NCI-H2107 (cell line): ENCODE measurements around the gene PRRT1B.
"Not testable (repeated sequence)": the region's sequence is repeated elsewhere in the genome, so short reads cannot be mapped to it uniquely, and the experiment has no call there.

ENCODE experiments used
- DNase-seq: peaks from one replicate; lab custom pipeline; 2025; lab: John Stamatoyannopoulos, UW

Gene PRRT1B

DNA sequence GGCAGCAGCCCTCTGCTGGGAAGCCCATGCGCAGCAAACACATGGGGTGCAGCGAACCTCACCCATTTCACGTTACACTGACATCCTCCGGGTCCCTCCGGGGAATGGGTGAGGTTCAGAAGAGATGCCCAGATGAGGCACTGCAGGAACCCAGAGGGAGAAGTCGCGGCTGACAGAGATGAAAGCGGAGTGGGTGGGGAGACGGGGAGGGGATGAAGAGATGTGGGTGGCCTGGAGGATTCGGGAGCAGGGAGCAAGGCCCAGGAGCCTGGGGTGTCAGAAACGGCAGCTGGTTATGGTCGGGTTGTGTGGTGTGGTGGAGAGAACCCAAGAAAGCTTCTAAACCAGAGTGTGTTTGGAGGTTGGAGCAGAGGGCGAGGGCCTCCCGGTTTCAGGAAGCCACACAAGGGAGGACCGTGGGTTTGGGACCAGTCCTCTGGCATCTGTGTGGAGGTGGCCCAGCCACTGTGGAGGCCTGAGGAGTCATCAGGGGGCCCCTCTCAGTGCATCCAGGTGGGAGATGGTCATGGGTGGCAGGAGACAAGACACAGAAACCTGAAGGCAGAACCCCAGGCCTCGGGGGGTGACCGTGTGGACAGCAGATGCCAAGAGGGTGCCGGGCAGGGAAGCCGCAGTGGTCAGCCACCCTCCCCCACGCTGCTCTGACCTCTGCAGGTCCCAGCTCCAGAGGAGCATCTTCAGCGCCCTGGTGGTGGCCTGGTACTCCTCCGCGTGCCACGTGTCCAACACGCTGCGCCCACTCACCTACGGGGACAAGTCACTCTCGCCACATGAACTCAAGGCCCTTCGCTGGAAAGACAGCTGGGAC, 22.9 kb upstream of the PRRT1B start:
- DNase-seq: no peak

DNA sequence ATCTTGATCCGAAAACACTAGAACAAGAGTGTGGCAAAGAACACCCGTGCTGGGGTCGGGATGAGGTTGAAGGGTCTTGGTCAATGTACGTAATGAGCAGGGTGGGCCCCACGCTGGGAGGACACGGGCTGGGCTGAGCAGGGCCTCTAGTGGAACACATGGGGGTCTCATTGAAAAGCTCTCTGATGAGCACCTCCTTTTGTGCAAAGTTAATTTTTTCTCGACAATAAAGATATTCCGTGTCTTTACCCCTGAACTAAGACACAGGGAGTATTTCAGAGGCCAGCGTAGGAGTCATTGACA, 22.3 kb upstream of the PRRT1B start:
- DNase-seq: no peak

DNA sequence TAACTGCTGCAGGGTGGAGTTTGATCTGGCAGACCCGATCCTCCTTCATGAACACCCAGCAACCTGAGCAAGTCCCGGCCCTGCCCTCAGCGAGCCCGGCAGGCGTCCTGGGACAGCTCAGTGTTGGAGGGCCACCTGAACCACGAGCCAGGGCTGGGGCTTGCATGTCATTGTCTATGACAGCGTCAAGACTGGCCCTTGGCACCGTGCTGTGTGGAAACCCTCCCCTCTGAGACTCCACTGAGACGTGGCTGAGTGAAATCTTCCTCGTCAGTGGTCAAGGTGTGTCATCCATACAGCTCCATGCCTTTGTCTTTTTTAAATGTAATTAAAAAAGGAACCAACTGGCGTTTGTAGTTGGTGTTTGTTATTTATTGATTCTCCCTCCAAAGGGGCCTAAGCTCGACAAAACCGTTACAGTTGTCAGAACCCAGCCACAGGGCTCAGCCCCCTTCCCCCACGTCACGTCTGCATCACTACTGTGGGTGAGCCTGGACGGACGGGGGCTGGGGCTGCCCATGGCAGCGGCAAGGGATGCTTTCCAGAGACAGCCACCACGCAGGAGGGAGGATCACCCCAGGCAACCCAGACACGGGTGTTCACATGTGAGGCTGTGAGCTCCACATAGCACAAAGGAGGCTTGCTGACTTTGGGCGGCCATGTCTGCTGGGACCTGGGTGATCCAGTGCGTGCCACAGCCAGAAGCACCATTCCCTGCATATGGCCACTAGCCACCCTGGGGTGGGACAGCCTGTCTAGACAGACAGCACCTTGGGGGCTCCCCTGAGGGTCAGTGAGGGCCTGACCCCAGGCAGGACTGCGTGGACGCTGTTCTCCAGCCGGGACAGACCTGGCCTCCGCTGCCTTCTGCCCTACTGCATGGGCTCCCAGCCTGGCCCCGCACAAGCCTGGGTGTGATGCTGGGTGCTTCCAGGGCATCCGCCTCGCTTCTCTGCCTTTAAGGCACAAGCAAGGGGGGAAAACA, 21.6 kb upstream of the PRRT1B start:
- no peak for DNase-seq

DNA sequence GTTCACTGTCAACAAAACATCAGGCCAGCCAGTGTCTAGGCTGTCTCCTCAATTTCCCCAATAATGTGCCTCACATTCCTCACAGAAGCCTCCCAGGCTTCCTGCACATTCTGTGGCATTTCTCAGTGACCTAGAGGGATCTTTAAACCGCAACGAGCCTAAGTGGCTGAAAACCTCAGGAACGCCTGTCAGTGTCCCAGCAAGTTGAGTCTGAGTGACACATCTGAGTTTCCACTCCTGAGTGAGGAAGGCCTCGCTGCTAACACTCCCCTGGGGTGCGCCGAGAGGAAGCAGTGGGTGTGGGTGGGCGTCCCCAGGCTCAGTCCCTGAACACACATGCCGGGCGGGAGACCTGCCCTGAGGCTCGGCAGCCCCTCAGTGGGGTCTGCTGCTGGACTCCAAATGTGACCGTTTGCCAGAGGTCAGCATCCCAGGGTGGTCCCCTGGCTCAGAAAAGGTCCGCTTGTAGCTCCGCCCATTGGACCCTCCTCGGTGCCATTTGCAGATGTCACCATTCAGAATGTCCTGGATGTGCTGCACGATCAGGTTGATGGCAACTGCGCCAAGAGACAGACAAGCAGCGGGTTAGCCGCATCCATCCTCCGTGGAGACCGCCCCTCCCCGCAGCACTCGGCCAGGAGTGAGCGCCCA, 20.5 kb upstream of the PRRT1B start:
- DNase-seq: no peak

DNA sequence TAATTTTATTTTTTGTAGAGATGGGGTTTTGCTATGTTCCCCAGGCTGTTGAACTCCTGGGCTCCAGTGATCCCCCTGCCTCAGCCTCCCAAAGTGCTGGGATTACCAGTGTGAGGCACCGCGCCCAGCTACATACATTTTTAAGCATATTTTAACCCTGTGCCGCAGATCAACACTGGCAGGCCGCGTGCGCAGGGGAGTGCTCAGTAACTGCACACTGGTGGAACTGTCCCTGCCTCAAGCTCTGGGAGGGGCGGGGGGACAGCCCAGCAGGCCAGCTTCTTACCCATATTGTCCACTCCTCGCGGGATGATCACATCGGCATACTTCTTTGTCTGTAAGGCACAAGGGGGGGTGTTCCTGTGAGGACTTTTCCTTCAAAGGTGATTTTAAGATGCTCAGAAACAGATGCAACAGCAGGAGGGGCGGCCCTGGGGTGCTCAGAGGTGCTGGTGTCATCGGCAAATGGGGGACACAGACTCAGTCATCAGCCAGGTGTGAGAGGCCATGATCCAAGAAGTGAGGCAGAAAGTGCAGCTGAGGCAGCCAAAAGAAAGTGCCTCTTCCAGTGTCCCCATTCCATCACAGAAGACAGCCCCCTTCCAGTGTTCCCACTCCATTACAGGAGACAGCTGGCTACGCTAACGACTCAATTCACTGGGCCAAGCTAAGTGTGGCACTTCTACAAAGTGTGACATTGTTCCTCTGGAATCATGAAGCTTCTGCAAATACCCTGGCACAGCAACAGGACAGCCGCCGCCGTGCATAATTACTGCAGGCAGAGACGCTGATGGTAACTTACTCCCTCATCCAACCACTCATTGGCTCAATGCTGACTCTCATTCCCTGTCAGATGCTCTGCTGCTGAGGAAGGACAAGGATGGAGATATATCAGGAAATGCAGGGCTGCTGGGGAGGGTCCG, 19.4 kb upstream of the PRRT1B start:
- no peak for DNase-seq

DNA sequence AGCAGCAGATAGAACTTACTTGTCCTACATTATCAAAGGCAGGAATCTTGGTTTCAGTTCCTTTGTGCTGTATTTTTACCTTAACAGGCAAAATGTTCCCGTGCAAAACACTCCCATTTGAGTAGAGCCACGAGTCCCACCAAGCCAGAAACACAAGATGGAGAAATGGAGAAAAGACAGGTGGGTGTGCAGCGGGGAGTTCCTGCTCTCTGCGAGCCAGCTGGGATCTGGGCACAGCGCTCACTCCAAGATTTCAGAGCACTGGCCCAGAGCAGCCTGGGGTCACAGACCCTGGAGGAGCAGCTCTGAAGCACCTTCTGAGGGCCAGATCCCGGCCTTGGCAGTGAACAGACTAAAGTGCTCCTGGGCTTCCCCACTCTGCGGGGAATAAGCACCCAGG, 17.1 kb upstream of the PRRT1B start:
- no peak for DNase-seq

DNA sequence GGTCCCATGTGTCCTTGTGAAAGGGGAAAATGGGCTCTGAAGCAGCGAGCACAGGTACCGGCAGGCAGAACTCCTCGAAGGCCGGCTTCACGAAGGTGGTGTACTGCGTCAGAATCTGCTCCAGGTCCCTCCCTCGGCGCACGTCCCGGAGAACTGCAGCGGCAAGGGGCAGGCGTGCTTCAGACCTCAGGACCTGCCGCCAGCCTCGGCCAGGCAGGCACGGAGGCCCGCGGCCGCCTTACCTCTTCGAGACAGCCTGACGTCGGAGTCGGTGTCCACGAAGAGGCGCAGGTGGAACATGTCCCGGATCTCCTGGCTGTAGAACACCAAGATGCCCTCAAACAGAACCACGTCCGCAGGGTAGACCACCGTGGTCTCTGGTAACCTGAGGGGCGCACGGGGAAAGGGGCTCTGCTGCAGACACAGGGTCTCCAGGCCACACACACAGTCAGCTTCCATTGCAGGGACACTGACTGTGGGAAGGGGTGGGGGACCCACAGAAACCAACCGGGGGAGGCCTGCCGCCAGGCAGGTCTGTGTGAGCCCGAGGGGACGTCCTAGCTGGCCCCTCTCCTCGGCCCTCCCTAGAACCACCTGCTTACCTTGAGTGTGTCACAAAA, 16.3 kb upstream of the PRRT1B start:
- DNase-seq: no peak

DNA sequence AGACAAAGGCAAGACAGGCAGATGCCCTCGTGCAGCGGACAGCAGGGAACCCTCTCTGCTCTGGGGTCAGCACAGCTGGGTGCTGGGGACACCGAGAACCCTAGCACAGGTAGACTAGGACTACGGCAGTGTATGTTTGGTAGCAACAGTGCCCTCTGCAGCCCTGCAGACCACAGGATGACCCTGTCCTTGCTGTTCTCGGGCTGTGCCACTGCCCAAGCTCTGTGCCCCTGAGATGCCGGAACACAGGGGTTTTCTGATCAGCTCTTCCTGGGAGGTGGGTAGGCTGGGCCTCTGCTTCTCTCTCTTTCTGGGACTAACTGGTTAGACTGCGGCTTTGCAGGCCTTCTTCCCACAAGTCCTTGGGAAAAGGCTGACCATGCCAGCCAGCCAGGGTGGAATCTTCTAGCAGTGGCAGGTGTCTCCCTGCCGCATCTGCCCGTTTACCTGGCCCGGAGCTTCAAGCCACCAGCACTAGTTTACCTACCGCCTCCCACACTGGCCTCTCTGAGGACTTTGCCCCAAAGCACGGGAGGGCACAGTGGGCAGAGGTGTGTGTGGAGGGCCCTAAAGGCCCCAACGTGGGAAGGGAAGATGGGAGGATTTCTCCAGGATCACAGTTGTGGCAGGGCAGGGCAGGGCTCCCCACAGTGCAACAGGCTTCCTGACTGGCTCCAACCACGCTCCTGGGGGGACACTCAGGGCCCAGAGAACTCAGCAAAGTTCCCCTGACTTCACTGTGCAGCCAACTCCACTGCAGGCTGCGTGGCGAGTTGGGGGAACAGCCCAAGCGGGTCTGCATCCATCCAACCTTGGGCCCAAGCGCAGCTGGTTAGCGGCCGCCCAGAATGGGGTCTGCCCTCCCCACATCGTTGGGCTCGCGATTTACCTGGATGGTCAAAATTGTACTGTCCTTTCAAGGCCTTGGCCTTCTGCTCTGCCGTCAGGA, 15.5 kb upstream of the PRRT1B start:
- DNase-seq: no peak

DNA sequence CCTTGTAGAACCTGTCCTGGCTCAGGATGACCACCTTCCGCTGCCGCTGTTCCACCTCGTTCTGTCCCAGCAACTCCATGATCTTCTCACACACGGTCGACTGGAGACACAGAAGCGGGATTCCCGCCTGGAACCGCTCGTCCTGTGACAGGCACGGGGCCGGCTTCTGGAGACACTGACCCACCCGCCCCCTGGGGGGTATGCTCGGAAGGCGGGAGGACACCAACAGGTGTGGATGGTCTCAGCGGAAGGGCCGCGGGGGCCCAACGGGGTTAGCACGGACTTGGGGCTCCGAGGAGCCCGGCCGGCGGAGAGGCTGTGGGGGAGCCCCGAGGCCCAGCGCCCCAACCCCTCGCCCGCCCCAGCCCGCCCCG, 14.8 kb upstream of the PRRT1B start:
- no peak for DNase-seq

DNA sequence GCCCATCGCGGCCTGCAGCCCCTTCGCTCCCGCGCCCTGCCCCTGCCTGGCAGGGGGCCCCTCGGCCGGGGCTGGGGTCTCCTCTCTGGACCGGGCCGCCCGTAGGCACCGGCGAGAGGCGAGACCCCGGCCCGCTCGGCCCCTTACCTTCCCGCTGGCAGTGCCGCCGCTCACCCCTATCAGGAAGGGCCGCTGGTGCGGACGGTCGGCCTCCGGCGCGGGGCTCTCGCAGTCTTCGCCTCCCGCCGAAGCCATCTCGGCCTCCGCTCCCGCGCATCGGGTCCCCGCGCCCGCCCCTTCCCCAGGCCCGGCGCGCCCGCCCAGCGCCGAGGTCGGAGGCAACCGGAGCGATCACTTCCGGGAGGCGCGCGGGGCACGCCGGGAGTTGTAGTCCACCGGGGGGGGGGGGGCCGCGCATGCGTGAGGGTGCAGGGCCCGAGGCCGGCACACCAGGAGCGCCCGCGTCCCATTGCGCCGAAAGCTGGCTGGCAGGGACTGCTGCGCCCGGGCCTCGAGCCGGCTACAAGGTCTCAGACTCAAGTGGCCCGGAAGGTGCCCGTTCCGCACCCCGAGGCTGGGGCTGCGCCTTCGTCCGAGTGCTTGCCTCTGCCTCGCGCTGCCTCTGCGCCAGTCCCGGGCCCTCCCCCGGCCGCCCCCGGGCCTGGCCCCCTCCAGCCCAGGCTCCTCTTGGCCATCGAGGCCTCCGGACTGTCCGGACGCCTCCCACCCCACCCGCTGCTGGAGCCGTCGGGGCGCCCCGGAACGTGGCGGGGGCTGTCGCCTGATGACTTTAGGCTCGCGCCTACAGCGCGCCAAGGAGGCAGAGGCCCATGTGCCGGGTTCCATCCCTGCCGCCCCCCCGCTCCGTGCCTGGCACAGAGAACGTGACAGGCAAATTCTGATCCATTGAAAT, 14.1 kb upstream of the PRRT1B start, which contains the start of gene UCK1:
Gene UCK1 (minus strand): TSS at position 344 of the 913 bp plus-strand sequence. CDS start 89 bp downstream, at position 255.
- DNase-seq: peak; percentile 36

DNA sequence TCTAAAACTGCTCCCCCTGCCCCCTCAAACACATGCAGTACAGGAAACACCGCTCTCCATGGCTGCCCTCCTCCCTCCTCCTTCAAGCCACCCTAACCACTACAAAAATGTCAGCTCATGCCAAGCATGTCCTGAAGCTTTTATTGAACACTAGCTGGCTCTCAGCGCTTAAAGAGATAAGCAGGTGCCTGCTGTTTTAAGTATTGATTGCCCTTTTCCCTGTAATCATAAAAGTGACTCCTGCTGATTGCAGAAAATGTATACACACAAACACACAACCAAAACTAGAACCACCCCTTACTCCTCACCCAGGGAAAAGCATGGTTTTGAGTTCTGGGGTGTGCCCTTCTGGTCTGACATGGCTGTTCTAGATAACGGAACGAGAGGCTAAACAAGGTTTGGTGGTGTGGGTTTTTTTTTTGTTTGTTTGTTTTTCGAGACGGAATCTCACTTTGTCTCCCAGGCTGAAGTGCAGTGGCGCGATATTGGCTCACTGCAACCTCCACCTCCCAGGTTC, 10.5 kb upstream of the PRRT1B start:
- no peak for DNase-seq

DNA sequence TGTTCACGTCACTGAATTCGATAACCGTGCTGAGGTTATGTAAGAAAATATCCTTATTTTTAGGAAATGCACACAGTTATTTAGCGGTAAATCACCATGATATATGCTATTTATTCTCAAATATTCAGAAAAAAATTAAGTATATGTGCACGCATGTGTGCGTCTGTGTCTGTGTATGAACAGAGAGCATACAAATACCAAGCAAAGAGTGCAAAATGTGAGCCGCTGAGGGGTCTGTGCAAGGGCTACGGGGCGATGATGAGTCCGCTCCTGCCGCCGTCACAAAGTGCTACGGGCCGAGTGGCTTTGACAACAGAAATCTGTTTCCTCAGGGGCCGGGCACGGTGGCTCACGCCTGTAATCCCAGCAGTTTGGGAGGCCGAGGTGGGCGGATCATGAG, 7.4 kb upstream of the PRRT1B start:
- DNase-seq: no peak

DNA sequence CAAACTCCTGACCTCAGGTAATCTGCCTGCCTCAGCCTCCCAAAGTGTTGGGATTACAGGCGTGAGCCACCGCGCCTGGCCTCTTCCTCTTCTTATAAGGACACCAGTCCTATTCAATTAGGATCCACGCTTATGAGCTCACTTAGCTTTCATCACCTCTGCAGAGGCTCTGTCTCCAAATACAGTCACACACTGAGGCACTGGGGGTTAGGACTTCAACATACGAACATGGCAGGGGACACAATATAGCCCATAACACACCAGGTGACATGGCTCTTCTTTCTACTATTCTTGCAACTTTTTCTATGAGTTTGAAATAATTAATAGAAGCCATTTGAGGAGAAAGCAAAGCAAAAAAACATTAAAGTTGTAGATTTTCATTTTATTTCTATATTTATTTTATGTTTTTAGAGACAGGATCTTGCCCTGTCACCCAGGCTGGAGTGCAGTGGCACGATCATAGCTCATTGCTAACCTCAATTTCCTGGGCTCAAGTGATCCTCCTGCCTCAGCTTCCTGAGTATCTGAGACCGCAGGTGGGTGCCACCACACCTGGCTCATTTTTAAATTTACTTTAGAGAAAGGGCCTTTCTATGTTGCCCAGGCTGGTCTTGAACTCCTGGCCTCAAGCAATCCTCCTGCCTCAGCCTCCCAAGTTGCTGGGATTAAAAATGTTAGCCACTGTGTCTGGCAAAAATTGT, 6.0 kb upstream of the PRRT1B start:
- DNase-seq: no peak

DNA sequence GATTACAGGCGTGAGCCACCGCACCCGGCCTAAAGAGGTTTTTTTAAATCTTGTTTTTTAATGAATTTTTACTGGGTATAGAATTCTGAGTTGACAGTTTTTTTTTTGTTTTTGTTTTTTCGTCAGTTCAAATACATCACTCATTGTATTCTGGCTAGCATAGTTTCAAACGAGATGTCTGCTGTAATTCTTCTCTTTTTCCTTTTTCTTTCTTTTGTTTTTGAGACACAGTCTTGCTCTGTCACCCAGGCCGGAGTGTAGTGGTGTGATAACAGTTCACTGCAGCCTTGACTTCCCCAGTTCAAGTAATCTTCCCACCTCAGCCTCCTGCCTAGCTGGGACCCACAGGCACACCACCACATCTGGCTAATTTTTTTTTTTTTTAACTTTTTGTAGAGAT, 2.2 kb upstream of the PRRT1B start:
- DNase-seq: no peak

DNA sequence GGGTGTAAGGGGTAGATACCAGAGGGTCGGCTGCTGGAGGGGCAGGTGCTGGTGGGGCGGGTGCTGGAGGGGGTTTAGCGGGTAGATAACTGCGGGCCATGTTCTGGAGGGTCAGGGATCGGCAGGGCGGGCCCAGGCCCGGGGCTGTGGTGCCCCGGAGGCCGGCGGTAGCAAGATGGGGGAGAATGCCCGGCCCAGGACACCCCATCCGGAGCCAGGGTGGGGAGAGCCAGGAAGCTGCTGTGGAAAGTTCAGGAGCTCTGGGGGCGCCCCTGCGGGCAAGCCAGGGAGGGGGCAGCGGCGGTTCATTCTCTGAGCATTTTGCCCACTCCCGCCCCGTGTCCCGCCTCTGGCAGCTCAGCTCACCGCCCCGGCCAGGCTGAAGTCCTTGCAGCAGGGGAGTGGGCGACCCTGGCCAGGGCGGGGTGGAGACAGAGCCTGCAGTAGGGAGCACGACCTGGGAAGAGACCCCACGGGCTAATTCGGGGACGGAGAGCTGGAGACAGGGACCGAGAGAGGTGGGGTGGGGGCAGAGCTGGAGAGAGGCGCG, 538 bp downstream of the PRRT1B start:
- DNase-seq: no peak

DNA sequence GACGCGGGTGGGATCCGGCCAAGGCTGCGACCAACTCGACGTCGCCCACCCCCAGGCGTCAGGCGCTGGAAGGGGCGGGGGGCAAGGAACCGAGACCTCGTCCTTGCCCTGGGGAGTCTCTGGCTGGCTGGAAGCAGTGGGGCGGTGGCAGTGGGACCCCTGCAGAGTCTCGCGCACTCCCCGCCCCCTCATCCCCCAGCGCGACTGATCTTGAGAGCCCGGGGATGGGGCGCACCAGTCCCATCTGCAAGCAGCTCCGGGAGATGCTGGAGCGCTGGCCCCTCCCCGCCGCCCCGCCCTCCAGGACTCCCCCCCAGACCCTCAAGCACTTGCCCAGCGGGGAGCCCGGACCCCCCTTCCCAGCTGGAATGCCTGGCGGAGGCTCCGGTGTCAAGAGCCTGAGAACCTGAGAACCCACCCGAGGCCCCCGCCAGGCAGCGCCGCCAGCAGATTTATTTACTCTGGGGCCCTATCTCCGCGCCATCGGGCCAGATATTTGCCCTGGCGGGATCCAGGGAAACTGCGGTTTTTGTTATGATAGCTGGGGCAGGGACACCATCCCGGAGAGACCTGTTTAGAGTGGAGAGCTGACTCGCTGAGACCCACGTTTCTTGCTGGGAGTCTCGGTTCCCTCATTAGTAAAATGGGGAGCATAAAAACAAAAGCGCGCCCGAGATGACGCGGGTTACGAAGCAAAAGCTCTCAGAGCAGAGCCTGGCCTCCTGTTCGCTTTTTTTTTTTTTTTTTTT, 1.2 kb downstream of the PRRT1B start:
- no peak for DNase-seq

DNA sequence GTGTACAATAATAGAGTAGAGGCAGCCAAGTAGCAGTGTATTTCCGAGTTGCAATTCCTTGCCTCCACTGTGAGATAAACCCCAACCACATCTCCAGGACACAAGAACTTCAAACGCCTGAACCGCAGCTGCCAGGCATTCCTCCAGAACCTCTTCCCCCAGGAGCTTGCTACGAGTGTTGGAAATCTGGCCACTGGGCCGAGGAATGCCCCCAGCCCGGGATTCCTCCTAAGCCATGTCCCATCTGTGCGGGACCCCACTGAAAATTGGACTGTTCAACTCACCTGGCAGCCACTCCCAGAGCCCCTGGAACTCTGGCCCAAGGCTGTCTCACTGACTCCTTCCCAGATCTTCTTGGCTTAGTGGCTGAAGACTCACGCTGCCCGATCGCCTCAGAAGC, 3.9 kb downstream of the PRRT1B start:
- DNase-seq: not testable (repeated sequence)
